ENCODE measurements around the gene TPCN2.

DNA sequence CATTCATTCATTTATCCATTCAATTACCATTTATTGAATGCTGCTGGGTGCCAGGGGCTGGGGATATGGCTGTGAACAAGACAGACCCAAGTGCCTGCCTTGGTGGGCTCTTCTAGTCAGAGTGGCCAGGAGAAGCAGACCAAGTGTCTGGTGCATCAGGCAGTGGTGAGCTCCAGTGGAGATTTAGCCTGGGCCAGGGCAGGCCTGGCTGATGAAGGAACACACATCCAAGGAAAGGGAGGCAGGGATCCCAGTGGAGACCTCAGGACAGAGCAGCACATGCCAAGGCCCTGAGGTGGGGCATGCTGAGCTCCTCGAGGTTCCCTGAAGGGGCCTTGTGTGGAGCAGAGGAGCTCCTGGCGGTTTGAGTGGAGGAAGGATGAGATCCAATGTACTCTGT is 60.4 kb downstream of the TPCN2 start:
- TF ChIP-seq DDX20 (tag; IDR thresholded peaks at IDR 0.05; ENCODE audit: low read depth) (no peak), SRSF9 (IDR thresholded peaks at IDR 0.05; ENCODE audit: borderline replicate concordance, low read depth, low read length) (no peak), RFX5 (IDR thresholded peaks at IDR 0.05; ENCODE audit: low read depth, low read length) (no peak), ZNF398 (CRISPR knock-in tag; IDR thresholded peaks at IDR 0.05) (no peak), FOXJ2 (tag; IDR thresholded peaks at IDR 0.05) (no peak), POLR2AphosphoS5 (IDR thresholded peaks at IDR 0.05; ENCODE audit: control insufficient read depth, insufficient read depth, low read depth, low read length) (no peak), NRF1 (conservative IDR thresholded peaks at IDR 0.05 in 1 of 2, IDR thresholded peaks at IDR 0.05 in 1 of 2) (no peak), TCFL5 (CRISPR knock-in tag; conservative IDR thresholded peaks at IDR 0.05) (no peak), TEAD2 (tag; IDR thresholded peaks at IDR 0.05) (no peak), CTCF (IDR thresholded peaks at IDR 0.05 in 2 of 3, conservative IDR thresholded peaks at IDR 0.05 in 1 of 3; ENCODE audit: insufficient read depth in 2 of 3, low read depth in 1 of 3, low read length in 3 of 3) (no peak), ZZZ3 (IDR thresholded peaks at IDR 0.05) (no peak)

Measured in K562 (cell line).